ENCODE measurements around the gene TCTN2. TPM values are rescaled to one million over a fixed set of nuclear protein-coding genes. Genes with fewer than 3 reads are reported as not detected.
A peak's percentile ranks its signal among the peaks of the same experiment; 100 is the strongest.

TCTN2 gene
- total and polyA plus RNA-seq, 10 of the 15 experiments (the other 5 are each of a cell fraction or from before 2014, with no cell fraction given) = 0.55 to 5.5 (median 3.3) TPM

GRCh38 chr12:123633379-123634141 is 37.4 kb upstream of the TCTN2 start, which contains the start of the genes EIF2B1 and GTF2H3 (continued):
- TF ChIP-seq BRCA1 (IDR thresholded peaks at IDR 0.05; ENCODE audit: low read depth, low read length) (0 out of 2 replicates have a peak, but pooled peaks have one; percentile 22), RCOR1 (conservative IDR thresholded peaks at IDR 0.05; ENCODE audit: low read depth, low read length) (no peak), PAX5 (IDR thresholded peaks at IDR 0.05; ENCODE audit: borderline replicate concordance, low read depth, low read length) (peak; percentile 71; the same call in 1 of the 2 replicates), POU2F2 (IDR thresholded peaks at IDR 0.05; ENCODE audit: borderline replicate concordance, low read depth, low read length) (peak; percentile 82; the same call in 2 of the 3 replicates), TARDBP (IDR thresholded peaks at IDR 0.05; ENCODE audit: borderline replicate concordance) (peak; percentile 83; the same call in 1 of the 2 replicates), FOXM1 (IDR thresholded peaks at IDR 0.05; ENCODE audit: low read depth, low read length) (no peak), POLR2AphosphoS5 (IDR thresholded peaks at IDR 0.05; ENCODE audit: low read length) (peak; percentile 99), TBL1XR1 (IDR thresholded peaks at IDR 0.05; ENCODE audit: low read depth, low read length) (0 out of 2 replicates have a peak, but pooled peaks have one; percentile 49), LARP7 (IDR thresholded peaks at IDR 0.05) (peak; percentile 82), ZBED1 (IDR thresholded peaks at IDR 0.05; ENCODE audit: borderline replicate concordance) (no peak; the same call in 1 of the 2 replicates), RELA (IDR thresholded peaks at IDR 0.05; ENCODE audit: borderline replicate concordance, partially characterized antibody) (peak; percentile 92), PBX3 (IDR thresholded peaks at IDR 0.05; ENCODE audit: insufficient replicate concordance, low read depth, low read length) (peak; percentile 17), NFYB (IDR thresholded peaks at IDR 0.05; ENCODE audit: insufficient read depth, low read depth, low read length) (0 out of 2 replicates have a peak, but pooled peaks have one; percentile 16), MTA2 (IDR thresholded peaks at IDR 0.05; ENCODE audit: low read depth) (no peak), RAD51 (IDR thresholded peaks at IDR 0.05) (no peak), RUNX3 (IDR thresholded peaks at IDR 0.05; ENCODE audit: low read length) (peak; percentile 92), IRF4 (IDR thresholded peaks at IDR 0.05; ENCODE audit: low read depth, low read length) (peak; percentile 34; the same call in 1 of the 2 replicates), CUX1 (IDR thresholded peaks at IDR 0.05; ENCODE audit: insufficient replicate concordance, low read depth, low read length) (no peak), NR2C1 (IDR thresholded peaks at IDR 0.05) (peak; percentile 63; the same call in 1 of the 2 replicates), CBX5 (IDR thresholded peaks at IDR 0.05; ENCODE audit: low read depth) (no peak), EED (IDR thresholded peaks at IDR 0.05; ENCODE audit: low read depth) (no peak), NFXL1 (IDR thresholded peaks at IDR 0.05; ENCODE audit: borderline replicate concordance) (no peak), ELK1 (IDR thresholded peaks at IDR 0.05; ENCODE audit: low read depth, low read length) (peak; percentile 99)
